ENCODE data around the gene APLP2.

DNA sequence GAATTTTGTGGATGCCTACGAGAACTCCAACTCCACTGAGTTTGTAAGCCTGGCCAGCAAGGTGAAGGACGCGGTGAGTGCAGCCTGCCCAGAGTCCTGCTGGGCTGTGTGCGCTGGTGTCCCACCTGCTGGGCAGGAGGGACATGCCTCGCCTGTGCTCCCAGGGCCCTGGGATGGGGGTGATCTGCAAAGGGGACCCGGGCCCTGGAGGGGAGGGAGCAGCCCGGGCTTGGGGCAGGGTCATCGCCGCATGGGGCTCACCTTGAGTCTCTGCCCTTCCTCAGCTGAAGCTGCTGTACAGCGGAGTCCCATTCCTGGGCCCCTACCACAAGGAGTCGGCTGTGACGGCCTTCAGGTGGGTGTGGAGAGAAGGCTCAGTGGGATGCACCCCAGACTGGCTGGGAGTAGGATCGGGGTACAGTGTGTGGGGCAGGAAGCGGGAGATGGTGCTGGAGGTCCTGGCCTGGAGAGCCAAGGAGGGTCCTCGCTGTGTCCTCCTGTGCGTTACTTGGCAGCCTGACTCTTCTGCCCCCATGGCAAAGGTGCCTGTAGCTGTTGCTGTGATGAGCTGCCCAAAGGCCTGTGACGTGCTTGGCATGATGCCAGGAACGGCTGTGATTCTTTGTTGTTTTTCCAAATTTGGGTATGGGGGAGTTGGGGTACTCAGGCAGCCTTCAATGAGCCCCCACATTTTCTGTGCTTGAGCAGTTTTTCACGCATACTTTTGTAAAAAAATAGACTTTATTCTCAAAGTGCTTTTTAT is 119.1 kb downstream of the APLP2 start:
- TF ChIP-seq, protein P1, sequence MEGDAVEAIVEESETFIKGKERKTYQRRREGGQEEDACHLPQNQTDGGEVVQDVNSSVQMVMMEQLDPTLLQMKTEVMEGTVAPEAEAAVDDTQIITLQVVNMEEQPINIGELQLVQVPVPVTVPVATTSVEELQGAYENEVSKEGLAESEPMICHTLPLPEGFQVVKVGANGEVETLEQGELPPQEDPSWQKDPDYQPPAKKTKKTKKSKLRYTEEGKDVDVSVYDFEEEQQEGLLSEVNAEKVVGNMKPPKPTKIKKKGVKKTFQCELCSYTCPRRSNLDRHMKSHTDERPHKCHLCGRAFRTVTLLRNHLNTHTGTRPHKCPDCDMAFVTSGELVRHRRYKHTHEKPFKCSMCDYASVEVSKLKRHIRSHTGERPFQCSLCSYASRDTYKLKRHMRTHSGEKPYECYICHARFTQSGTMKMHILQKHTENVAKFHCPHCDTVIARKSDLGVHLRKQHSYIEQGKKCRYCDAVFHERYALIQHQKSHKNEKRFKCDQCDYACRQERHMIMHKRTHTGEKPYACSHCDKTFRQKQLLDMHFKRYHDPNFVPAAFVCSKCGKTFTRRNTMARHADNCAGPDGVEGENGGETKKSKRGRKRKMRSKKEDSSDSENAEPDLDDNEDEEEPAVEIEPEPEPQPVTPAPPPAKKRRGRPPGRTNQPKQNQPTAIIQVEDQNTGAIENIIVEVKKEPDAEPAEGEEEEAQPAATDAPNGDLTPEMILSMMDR (conservative IDR thresholded peaks at IDR 0.05; ENCODE audit: low read depth, low read length) = no peak
- no peak for TF ChIP-seq EZH2phosphoT487 (IDR thresholded peaks at IDR 0.05; ENCODE audit: borderline replicate concordance, low read length)
